ENCODE measurements around the gene CDH10. TPM values are rescaled to one million over a fixed set of nuclear protein-coding genes. Genes with fewer than 3 reads are reported as not detected.

Gene CDH10
- polyA plus RNA-seq, 1 of the 3 experiments (the other 2 are of a cell fraction): 0.10 TPM

DNA sequence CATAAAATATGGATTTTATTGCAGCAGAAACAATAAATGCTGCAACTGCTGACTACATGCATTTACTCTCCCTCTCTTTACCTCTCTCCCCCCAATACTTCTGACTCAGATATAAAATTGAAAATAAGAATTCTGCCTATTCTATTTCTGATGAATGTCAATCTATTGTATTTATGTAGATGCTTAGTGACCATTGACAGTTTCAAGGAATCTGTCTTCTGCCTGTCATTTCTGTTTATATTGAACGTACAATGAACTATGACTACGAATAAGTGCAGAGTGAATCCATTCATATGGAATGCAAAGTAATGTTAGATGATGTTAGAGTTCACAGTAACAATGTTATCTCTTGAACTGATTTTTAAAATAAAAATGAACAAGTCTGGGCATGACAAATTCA is 898 bp downstream of the CDH10 start:
- no peak overlapping the region for H3K9ac ChIP-seq
- no peak overlapping the region for H3K4me2 ChIP-seq
- no peak overlapping the region for H2AFZ ChIP-seq (ENCODE audit: low read depth)
- no peaks in the 10 kb centered on the region; a peak in 2 of 4 replicates for H3K4me1 ChIP-seq (ENCODE audit: control insufficient read depth in 1 of 2, insufficient read depth in 2 of 2, low read depth in 1 of 2, low read length in 1 of 2)
- WGBS (ENCODE audit: low lambda C conversion rate): 3% methylated on average over 2 of the region's 2 CpGs
- H3K79me2 ChIP-seq (ENCODE audit: insufficient read depth): no peaks in the 10 kb centered on the region
- H3K4me3 ChIP-seq (ENCODE audit: low read depth in 2 of 2, low read length in 1 of 2): no peak overlapping the region
- no peaks in the 10 kb centered on the region for H3K36me3 ChIP-seq (replicated peaks in 1 of 2; ENCODE audit: control insufficient read depth in 1 of 2, insufficient read depth in 2 of 2, low read length in 1 of 2)
- peaks cover 9% of the 10 kb centered on the region; the same call in 1 of the 2 replicates for H3K27me3 ChIP-seq (ENCODE audit: insufficient read depth)
- TF ChIP-seq TEAD4 (IDR thresholded peaks at IDR 0.05; ENCODE audit: borderline replicate concordance, insufficient read depth): no peak
- no peaks in the 10 kb centered on the region for H3F3A ChIP-seq (replicated peaks; ENCODE audit: insufficient read depth)
- H3K9me3 ChIP-seq: no peaks in the 10 kb centered on the region; the same call in 1 of the 2 replicates
- no peaks in the 10 kb centered on the region for H3K9me2 ChIP-seq
- H3K27ac ChIP-seq (ENCODE audit: low read depth in 2 of 2, low read length in 1 of 2): no peak overlapping the region
- H4K20me1 ChIP-seq (ENCODE audit: insufficient read depth): no peaks in the 10 kb centered on the region
- no peak for DNase-seq
- CTCF ChIA-PET: interaction anchor here (0.7 kb wide), 1 partner anchor 188 kb away, joined by 3 read pairs; no protein-coding TSS in a partner anchor
- POLR2A ChIA-PET: no interaction called here

- Histone ChIP-seq H3K79me2 (ENCODE audit: insufficient read depth) (no peaks in the 10 kb centered on the region), H3F3A (replicated peaks; ENCODE audit: insufficient read depth) (no peaks in the 10 kb centered on the region), H4K20me1 (ENCODE audit: insufficient read depth) (no peaks in the 10 kb centered on the region), H3K4me2 (no peak overlapping the region), H3K36me3 (replicated peaks in 1 of 2; ENCODE audit: control insufficient read depth in 1 of 2, insufficient read depth in 2 of 2, low read length in 1 of 2) (no peaks in the 10 kb centered on the region), H3K9me3 (no peaks in the 10 kb centered on the region; the same call in 1 of the 2 replicates), H3K27ac (ENCODE audit: low read depth in 2 of 2, low read length in 1 of 2) (no peak overlapping the region), H3K4me3 (ENCODE audit: low read depth in 2 of 2, low read length in 1 of 2) (no peak overlapping the region), H2AFZ (ENCODE audit: low read depth) (no peak overlapping the region), H3K9ac (no peak overlapping the region), H3K9me2 (no peaks in the 10 kb centered on the region), H3K4me1 (ENCODE audit: control insufficient read depth in 1 of 2, insufficient read depth in 2 of 2, low read depth in 1 of 2, low read length in 1 of 2) (no peaks in the 10 kb centered on the region; a peak in 2 of 4 replicates), H3K27me3 (ENCODE audit: insufficient read depth) (peaks cover 9% of the 10 kb centered on the region; the same call in 1 of the 2 replicates)
- ChIA-PET POLR2A (no interaction called here), CTCF (interaction anchor here (0.7 kb wide), 1 partner anchor 189 kb away, joined by 3 read pairs; no protein-coding TSS in a partner anchor)
- 3% methylated on average over 5 of the region's 5 CpGs for WGBS (ENCODE audit: low lambda C conversion rate)
- DNase-seq: no peak
- TF ChIP-seq USF1 (IDR thresholded peaks at IDR 0.05; ENCODE audit: borderline replicate concordance, low read depth) (no peak), TEAD4 (IDR thresholded peaks at IDR 0.05; ENCODE audit: borderline replicate concordance, insufficient read depth) (no peak), RCOR1 (IDR thresholded peaks at IDR 0.05; ENCODE audit: low read length) (no peak), JUND (IDR thresholded peaks at IDR 0.05) (no peak), TCF12 (IDR thresholded peaks at IDR 0.05) (no peak), CHD2 (IDR thresholded peaks at IDR 0.05; ENCODE audit: low read length, partially characterized antibody) (no peak), NFIC (IDR thresholded peaks at IDR 0.05; ENCODE audit: borderline replicate concordance) (no peak), MXI1 (IDR thresholded peaks at IDR 0.05; ENCODE audit: low read depth, low read length) (no peak), ELF1 (IDR thresholded peaks at IDR 0.05) (no peak), GABPA (IDR thresholded peaks at IDR 0.05; ENCODE audit: low read depth) (no peak), FOXM1 (IDR thresholded peaks at IDR 0.05; ENCODE audit: low read depth) (no peak), EP300 (IDR thresholded peaks at IDR 0.05; ENCODE audit: borderline replicate concordance in 1 of 2, low read depth in 1 of 2, low read length in 1 of 2) (no peak), RXRA (IDR thresholded peaks at IDR 0.05; ENCODE audit: borderline replicate concordance, low read depth) (no peak)
- TF ChIP-seq, protein P1, sequence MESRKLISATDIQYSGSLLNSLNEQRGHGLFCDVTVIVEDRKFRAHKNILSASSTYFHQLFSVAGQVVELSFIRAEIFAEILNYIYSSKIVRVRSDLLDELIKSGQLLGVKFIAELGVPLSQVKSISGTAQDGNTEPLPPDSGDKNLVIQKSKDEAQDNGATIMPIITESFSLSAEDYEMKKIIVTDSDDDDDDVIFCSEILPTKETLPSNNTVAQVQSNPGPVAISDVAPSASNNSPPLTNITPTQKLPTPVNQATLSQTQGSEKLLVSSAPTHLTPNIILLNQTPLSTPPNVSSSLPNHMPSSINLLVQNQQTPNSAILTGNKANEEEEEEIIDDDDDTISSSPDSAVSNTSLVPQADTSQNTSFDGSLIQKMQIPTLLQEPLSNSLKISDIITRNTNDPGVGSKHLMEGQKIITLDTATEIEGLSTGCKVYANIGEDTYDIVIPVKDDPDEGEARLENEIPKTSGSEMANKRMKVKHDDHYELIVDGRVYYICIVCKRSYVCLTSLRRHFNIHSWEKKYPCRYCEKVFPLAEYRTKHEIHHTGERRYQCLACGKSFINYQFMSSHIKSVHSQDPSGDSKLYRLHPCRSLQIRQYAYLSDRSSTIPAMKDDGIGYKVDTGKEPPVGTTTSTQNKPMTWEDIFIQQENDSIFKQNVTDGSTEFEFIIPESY (IDR thresholded peaks at IDR 0.05; ENCODE audit: borderline replicate concordance, low read depth): no peak
- TF ChIP-seq, protein P2, sequence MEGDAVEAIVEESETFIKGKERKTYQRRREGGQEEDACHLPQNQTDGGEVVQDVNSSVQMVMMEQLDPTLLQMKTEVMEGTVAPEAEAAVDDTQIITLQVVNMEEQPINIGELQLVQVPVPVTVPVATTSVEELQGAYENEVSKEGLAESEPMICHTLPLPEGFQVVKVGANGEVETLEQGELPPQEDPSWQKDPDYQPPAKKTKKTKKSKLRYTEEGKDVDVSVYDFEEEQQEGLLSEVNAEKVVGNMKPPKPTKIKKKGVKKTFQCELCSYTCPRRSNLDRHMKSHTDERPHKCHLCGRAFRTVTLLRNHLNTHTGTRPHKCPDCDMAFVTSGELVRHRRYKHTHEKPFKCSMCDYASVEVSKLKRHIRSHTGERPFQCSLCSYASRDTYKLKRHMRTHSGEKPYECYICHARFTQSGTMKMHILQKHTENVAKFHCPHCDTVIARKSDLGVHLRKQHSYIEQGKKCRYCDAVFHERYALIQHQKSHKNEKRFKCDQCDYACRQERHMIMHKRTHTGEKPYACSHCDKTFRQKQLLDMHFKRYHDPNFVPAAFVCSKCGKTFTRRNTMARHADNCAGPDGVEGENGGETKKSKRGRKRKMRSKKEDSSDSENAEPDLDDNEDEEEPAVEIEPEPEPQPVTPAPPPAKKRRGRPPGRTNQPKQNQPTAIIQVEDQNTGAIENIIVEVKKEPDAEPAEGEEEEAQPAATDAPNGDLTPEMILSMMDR (IDR thresholded peaks at IDR 0.05): no peak
- TF ChIP-seq, protein P3, sequence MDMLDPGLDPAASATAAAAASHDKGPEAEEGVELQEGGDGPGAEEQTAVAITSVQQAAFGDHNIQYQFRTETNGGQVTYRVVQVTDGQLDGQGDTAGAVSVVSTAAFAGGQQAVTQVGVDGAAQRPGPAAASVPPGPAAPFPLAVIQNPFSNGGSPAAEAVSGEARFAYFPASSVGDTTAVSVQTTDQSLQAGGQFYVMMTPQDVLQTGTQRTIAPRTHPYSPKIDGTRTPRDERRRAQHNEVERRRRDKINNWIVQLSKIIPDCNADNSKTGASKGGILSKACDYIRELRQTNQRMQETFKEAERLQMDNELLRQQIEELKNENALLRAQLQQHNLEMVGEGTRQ (IDR thresholded peaks at IDR 0.05; ENCODE audit: borderline replicate concordance, low read depth, low read length): no peak
- TF ChIP-seq, protein P4, sequence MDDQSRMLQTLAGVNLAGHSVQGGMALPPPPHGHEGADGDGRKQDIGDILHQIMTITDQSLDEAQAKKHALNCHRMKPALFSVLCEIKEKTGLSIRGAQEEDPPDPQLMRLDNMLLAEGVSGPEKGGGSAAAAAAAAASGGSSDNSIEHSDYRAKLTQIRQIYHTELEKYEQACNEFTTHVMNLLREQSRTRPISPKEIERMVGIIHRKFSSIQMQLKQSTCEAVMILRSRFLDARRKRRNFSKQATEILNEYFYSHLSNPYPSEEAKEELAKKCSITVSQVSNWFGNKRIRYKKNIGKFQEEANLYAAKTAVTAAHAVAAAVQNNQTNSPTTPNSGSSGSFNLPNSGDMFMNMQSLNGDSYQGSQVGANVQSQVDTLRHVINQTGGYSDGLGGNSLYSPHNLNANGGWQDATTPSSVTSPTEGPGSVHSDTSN (IDR thresholded peaks at IDR 0.05): no peak
- TF ChIP-seq, protein P5, sequence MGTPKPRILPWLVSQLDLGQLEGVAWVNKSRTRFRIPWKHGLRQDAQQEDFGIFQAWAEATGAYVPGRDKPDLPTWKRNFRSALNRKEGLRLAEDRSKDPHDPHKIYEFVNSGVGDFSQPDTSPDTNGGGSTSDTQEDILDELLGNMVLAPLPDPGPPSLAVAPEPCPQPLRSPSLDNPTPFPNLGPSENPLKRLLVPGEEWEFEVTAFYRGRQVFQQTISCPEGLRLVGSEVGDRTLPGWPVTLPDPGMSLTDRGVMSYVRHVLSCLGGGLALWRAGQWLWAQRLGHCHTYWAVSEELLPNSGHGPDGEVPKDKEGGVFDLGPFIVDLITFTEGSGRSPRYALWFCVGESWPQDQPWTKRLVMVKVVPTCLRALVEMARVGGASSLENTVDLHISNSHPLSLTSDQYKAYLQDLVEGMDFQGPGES (IDR thresholded peaks at IDR 0.05; ENCODE audit: low read depth, low read length): no peak
Observed at GRCh38 chr5:24643156-24643555, 1.6 kb downstream of the CDH10 start.
